PC-3 (cell line): ENCODE measurements around the gene EYS. TPM values are rescaled to one million over a fixed set of nuclear protein-coding genes. Genes with fewer than 3 reads are reported as not detected.

ENCODE experiments used
- ATAC-seq: fragments of 200-7000 bp; cut with Tn5 transposase; 2 replicates; pipeline ENCODE4 v1.9.1; 2020; ENCODE audit warnings: mild to moderate bottlenecking, moderate library complexity
- BruUV-seq: library from RNA; stranded (reverse); fragments of 400-500 nt; replicated peaks from 2 replicates; lab custom pipeline; 2021; lab: Mats Ljungman, UMichigan
- CTCF ChIA-PET: fragments of 300-600 bp; sonication (Branson Sonifier 250); formaldehyde crosslinking; loops from one replicate; lab custom pipeline; 2022; ENCODE audit warnings: antibody characterized with exemption; lab: Charles Lee
- POLR2A ChIA-PET: fragments of 300-600 bp; sonication (Branson Sonifier 250); formaldehyde crosslinking; loops from one replicate; lab custom pipeline; 2022; ENCODE audit warnings: antibody characterized with exemption; ENCODE audit not compliant: unreplicated experiment; lab: Charles Lee
- DNase-seq: peaks from one replicate; pipeline ENCODE4 v3.0.0-alpha.2; 2015
- H2AFZ ChIP-seq: fragments of 300-600 bp; sonication (generic); 2 replicates; pipeline ENCODE4 v1.6.0; 2016; ENCODE audit warnings: antibody characterized with exemption, low read length
- H3F3A ChIP-seq: fragments of 300-600 bp; sonication (generic); one replicate; pipeline ENCODE4 v1.6.0; 2017; ENCODE audit warnings: antibody characterized with exemption, low read length, control low read depth, mild to moderate bottlenecking; ENCODE audit not compliant: unreplicated experiment
- H3K27ac ChIP-seq: fragments of 300-600 bp; sonication (generic); 2 replicates; pipeline ENCODE4 v1.5.1; 2016; ENCODE audit warnings: mild to moderate bottlenecking, low read length
- H3K27me3 ChIP-seq: fragments of 300-600 bp; sonication (generic); 2 replicates; pipeline ENCODE4 v1.6.1; 2016; ENCODE audit warnings: low read length, mixed read lengths
- H3K36me3 ChIP-seq: fragments of 300-600 bp; sonication (generic); 2 replicates; pipeline ENCODE4 v1.6.1; 2016; ENCODE audit warnings: low read depth, mixed run types, low read length, mixed read lengths
- H3K4me1 ChIP-seq: fragments of 300-600 bp; sonication (generic); 2 replicates; pipeline ENCODE4 v1.5.1; 2016; ENCODE audit warnings: low read length; ENCODE audit not compliant: insufficient read depth
- H3K4me2 ChIP-seq: fragments of 300-600 bp; sonication (generic); 2 replicates; pipeline ENCODE4 v1.6.0; 2016; ENCODE audit warnings: low read length
- H3K4me3 ChIP-seq: fragments of 300-600 bp; sonication (generic); 2 replicates; pipeline ENCODE4 v1.5.1; 2016; ENCODE audit warnings: mild to moderate bottlenecking, low read length, mixed read lengths
- H3K79me2 ChIP-seq: fragments of 300-600 bp; sonication (generic); 2 replicates; pipeline ENCODE4 v1.6.1; 2017; ENCODE audit warnings: low read length, mixed read lengths
- H3K9ac ChIP-seq: fragments of 300-600 bp; sonication (generic); 2 replicates; pipeline ENCODE4 v1.6.0; 2016; ENCODE audit warnings: mild to moderate bottlenecking, low read length
- H3K9me2 ChIP-seq: fragments of 300-600 bp; sonication (generic); replicated peaks from 2 replicates; pipeline ENCODE4 v1.6.1; 2016; ENCODE audit warnings: mixed run types, low read length, mixed read lengths
- H3K9me3 ChIP-seq: fragments of 300-600 bp; sonication (generic); 2 replicates; pipeline ENCODE4 v1.6.1; 2016; ENCODE audit warnings: low read length, mixed read lengths
- H4K20me1 ChIP-seq: fragments of 300-600 bp; sonication (generic); 2 replicates; pipeline ENCODE4 v1.6.1; 2016; ENCODE audit warnings: low read length, mixed read lengths
- EZH2 ChIP-seq: fragments of 300-600 bp; sonication (generic); IDR thresholded peaks from one replicate; pipeline ENCODE4 v1.6.1; 2017; ENCODE audit warnings: antibody characterized with exemption, mild to moderate bottlenecking, low read length; ENCODE audit not compliant: unreplicated experiment
- EZH2phosphoT487 ChIP-seq: fragments of 300-600 bp; sonication (generic); IDR thresholded peaks from 2 replicates; pipeline ENCODE4 v1.6.1; 2018; ENCODE audit warnings: mild to moderate bottlenecking, antibody characterized with exemption, low read length, borderline replicate concordance
- intact Hi-C: fragments of 100-400 bp; cut with micrococcal nuclease; formaldehyde crosslinking; loops from 2 replicates; pipeline ENCODE4 v1.9.0; 2023
- total RNA-seq: library from RNA; depleted of rRNA; stranded (reverse); fragments of >200 nt; gene quantifications from 2 replicates; pipeline ENCODE4 v1.2.3, GENCODE V29; 2014
- TF ChIP-seq, protein P1 (sequence below): fragments of 300-600 bp; sonication (generic); conservative IDR thresholded peaks from 2 replicates; pipeline ENCODE4 v1.5.1; 2017; ENCODE audit warnings: antibody characterized with exemption, low read depth, mild to moderate bottlenecking, low read length

The EYS gene
- total RNA-seq, 1 experiment from 2014 or later = 0.07 TPM

DNA sequence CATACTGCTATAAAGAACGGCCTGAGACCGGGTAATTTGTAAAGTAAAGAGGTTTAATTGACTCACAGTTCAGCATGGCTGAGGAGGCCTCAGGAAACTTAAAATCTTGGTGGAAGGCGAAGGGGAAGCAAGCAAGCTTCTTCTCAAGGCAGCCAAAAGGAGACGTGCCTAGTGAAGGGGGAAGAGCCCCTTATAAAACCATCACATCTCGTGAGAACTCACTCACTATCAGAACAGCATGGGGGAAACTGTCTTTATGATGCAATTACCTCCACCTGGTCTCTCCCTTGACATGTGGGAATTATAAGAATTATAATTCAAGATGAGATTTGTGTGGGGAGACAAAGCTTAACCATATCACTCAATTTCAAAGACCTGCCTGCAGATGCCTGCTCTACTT lies 447.0 kb downstream of the EYS start:
- Histone ChIP-seq H3F3A (no peaks in the 10 kb centered on the region), H2AFZ (no peak overlapping the region), H3K27me3 (no peaks in the 10 kb centered on the region), H3K9me3 (no peaks in the 10 kb centered on the region), H3K4me2 (no peak overlapping the region), H3K4me1 (no peaks in the 10 kb centered on the region), H3K79me2 (no peaks in the 10 kb centered on the region), H3K36me3 (no peaks in the 10 kb centered on the region), H4K20me1 (no peaks in the 10 kb centered on the region), H3K9ac (no peak overlapping the region), H3K9me2 (no peaks in the 10 kb centered on the region), H3K4me3 (no peak overlapping the region), H3K27ac (no peak overlapping the region)
- no peak for TF ChIP-seq EZH2phosphoT487
- TF ChIP-seq, protein P1, sequence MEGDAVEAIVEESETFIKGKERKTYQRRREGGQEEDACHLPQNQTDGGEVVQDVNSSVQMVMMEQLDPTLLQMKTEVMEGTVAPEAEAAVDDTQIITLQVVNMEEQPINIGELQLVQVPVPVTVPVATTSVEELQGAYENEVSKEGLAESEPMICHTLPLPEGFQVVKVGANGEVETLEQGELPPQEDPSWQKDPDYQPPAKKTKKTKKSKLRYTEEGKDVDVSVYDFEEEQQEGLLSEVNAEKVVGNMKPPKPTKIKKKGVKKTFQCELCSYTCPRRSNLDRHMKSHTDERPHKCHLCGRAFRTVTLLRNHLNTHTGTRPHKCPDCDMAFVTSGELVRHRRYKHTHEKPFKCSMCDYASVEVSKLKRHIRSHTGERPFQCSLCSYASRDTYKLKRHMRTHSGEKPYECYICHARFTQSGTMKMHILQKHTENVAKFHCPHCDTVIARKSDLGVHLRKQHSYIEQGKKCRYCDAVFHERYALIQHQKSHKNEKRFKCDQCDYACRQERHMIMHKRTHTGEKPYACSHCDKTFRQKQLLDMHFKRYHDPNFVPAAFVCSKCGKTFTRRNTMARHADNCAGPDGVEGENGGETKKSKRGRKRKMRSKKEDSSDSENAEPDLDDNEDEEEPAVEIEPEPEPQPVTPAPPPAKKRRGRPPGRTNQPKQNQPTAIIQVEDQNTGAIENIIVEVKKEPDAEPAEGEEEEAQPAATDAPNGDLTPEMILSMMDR = no peak
- no peak for TF ChIP-seq EZH2
- ChIA-PET POLR2A (no interaction called here), CTCF (no interaction called here)
- DNase-seq (no peak), ATAC-seq (no peak)
- no TSS peak for BruUV-seq
- intact Hi-C loops = no loop called here

DNA sequence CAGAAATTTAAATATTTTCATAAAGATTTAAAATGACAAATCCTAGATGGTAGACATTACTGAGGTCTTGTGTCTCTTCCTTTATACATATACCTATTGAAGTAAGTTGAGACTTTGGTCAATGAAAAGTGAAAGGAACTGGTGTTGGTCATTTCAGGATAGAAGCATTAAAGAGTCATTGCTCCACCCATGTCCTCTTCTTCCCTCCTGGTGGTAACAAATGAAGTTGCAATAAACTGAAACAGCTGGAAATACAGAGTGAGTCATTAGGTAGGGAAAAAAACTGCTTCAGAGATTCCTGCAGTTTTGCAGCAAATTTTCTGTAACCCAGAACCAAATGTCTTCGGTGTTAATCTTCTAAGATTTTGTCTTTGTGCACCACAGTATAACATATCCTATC lies 448.0 kb downstream of the EYS start:
- Histone ChIP-seq H3K9ac (no peak overlapping the region), H3K9me2 (no peaks in the 10 kb centered on the region), H3K4me2 (no peak overlapping the region), H3K27ac (no peak overlapping the region), H3K27me3 (no peaks in the 10 kb centered on the region), H4K20me1 (no peaks in the 10 kb centered on the region), H3K9me3 (no peaks in the 10 kb centered on the region), H3K36me3 (no peaks in the 10 kb centered on the region), H3F3A (no peaks in the 10 kb centered on the region), H3K4me3 (no peak overlapping the region), H3K79me2 (no peaks in the 10 kb centered on the region), H2AFZ (no peak overlapping the region), H3K4me1 (no peaks in the 10 kb centered on the region)
- intact Hi-C loops = no loop called here
- TF ChIP-seq, protein P1 = peak; percentile 43
- no peak for TF ChIP-seq EZH2
- BruUV-seq = no TSS peak
- CTCF ChIA-PET = no interaction called here
- peak; percentile 42 for DNase-seq
- POLR2A ChIA-PET = no interaction called here
- ATAC-seq = peak; percentile 70

DNA sequence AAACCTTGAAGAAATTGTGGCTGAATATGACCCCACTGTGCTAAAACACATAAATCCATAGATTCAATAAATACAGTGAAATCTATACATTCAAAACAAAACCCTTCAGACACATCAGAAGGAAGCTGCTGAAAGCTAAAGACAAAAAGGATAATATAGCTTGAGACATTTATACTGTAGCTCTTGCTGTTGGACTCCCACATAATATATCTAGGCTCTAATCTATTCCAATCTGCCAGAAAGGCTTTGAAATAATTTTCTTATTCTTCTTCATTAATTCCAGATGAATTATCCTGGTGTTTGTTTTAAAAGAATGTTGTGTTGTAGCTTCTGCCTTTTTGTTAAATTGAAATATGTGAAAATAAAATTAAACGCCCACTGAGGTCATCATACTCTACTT lies 454.0 kb downstream of the EYS start:
- ATAC-seq (no peak), DNase-seq (no peak)
- Histone ChIP-seq H3K27ac (no peak overlapping the region), H3K9ac (no peak overlapping the region), H3K79me2 (no peaks in the 10 kb centered on the region), H4K20me1 (no peaks in the 10 kb centered on the region), H3K4me2 (no peak overlapping the region), H2AFZ (no peak overlapping the region), H3K4me3 (no peak overlapping the region), H3K36me3 (no peaks in the 10 kb centered on the region), H3K9me2 (no peaks in the 10 kb centered on the region), H3K27me3 (no peaks in the 10 kb centered on the region), H3K9me3 (no peaks in the 10 kb centered on the region), H3F3A (no peaks in the 10 kb centered on the region), H3K4me1 (no peaks in the 10 kb centered on the region)
- no TSS peak for BruUV-seq
- ChIA-PET POLR2A (no interaction called here), CTCF (no interaction called here)
- TF ChIP-seq EZH2 (no peak), EZH2phosphoT487 (no peak)
- TF ChIP-seq, protein P1 = no peak
- intact Hi-C loops = no loop called here
